ENCODE measurements around the gene CDK11B. TPM values are rescaled to one million over a fixed set of nuclear protein-coding genes. Genes with fewer than 3 reads are reported as not detected.

Gene CDK11B
- total RNA-seq, 4 donors from 2014 or later: 12.8 to 23.7 (median 15.0) TPM

DNA sequence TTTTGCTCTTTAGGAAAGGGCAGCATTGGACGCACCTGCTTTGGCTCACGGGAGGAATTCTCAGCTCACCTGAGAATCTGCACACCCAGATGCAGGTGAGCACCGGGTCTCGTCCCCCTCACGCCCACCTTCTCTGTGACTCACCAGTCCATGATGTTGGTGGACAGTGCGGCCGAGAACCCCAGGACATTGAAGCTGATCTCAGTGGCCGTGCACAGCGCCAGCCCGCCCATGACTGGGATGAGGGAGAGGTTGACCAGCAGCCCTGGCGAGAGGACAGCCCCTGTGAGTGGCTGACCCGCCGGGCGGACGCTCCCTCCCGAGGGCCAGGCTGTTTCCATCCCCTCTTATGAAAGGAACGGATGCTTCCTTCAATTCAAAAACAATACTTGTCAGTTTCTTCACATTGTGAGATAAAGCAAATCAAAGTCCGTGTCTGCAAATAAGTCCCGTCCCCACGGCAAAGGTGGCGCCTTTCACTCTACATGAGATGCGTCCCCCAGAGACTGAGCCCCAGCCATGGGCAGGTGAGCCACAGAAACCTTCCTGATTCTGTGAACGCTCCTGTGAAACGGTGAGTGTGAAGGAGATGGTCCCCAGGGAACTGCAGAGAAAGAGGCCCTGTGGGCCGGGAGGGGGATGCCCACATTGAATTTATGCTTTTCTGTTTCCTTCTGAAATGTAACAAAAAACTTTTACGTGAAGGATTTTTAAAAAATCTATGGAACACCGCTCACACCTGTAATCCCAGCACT lies 12.7 kb upstream of the CDK11B start:
- intact Hi-C loops (cut with DNase I): no loop called here
- Histone ChIP-seq H3K9me3 (no peaks in the 10 kb centered on the region), H3K4me3 (replicated peaks in 1 of 3) (no peak overlapping the region), H3K4me1 (no peaks in the 10 kb centered on the region), H3K27me3 (no peaks in the 10 kb centered on the region), H3K27ac (no peak overlapping the region), H3K36me3 (peaks cover 12 to 53% of the 10 kb centered on the region in 2 donors)
- no peak for TF ChIP-seq POLR2A (IDR thresholded peaks at IDR 0.05)
- TF ChIP-seq CTCF (IDR thresholded peaks at IDR 0.05): no peak
- no peak for DNase-seq
- WGBS, 2 donors: 89 to 91% methylated on average over 26 to 27 of the region's 27 CpGs

DNA sequence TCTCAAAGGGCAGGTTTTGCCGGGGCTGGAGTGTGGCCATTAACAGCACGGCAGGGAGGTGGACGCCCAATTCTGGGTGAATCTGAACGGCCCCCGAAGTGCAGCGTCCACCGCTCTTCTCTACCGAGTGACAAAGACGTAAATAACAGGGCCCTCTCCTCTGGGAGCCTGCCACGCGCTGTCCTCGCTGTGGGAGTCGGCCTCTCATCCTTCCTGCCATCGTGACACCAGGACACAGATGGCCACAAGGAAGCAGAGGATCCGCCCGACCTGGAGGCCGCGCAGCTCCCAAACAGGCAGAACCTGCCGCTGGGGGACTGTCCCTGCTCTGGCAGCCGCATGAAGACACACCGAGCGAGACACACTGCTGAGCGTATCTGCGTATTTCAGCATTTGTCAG lies 12.1 kb upstream of the CDK11B start:
- Histone ChIP-seq H3K4me3 (replicated peaks in 1 of 3) (no peak overlapping the region), H3K27ac (no peak overlapping the region), H3K4me1 (no peaks in the 10 kb centered on the region), H3K36me3 (peaks cover 19 to 60% of the 10 kb centered on the region in 2 donors), H3K9me3 (no peaks in the 10 kb centered on the region), H3K27me3 (no peaks in the 10 kb centered on the region)
- 88 to 95% methylated on average over 24 of the region's 24 CpGs for WGBS, 2 donors
- intact Hi-C loops (cut with DNase I): no loop called here
- TF ChIP-seq POLR2A (IDR thresholded peaks at IDR 0.05): no peak
- TF ChIP-seq CTCF (IDR thresholded peaks at IDR 0.05): no peak
- DNase-seq: no peak

DNA sequence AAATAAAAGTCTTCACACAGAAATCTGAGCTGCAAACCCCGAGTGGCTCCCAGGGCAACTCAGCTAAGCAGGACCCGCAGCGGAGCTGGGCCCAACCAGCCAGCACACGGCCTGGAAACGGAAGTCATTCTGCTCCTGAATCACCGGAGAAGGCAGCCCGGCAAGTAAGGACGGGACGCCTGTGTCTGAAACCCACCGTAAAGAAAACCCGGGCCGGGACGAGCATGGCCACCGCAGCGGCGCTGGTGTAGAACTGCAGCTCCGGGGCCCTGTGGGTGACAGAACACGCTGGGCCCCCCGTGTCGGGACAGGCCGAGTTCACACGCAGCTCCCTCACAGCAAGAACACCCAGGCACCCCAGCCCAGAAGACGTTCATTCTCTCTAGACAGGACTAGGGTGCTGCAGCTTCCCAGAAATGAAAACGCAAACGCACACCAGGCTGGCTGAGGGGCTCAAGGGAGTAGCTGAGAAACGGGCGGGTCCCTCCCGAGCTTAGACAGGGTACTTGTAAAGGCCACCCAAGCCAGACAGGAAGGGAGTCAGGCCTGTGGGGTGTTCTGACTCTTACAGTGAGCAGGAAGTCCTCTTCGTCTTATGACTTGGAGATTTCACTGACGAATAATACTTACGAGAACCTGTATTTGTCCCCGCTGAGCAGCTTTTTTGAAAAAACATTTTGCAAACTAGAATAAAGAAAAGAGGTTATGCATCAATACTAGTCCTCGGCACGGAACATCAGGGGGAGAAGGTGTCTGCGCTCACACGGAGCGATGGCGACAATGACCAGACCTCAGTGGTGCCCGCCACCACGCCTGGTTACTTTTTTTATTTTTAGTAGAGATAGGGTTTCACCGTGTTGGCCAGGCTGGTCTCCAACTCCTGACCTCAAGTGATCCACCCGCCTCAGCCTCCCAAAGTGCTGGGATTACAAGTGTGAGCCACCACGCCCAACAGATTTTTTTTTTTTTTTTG lies 10.9 kb upstream of the CDK11B start:
- no peak overlapping the region for H3K27ac ChIP-seq
- H3K27me3 ChIP-seq: no peaks in the 10 kb centered on the region
- WGBS, 2 donors: 90 to 93% methylated on average over 41 to 43 of the region's 43 CpGs
- DNase-seq: no peak
- no peaks in the 10 kb centered on the region for H3K9me3 ChIP-seq
- intact Hi-C loops (cut with DNase I): no loop called here
- peaks cover 28 to 66% of the 10 kb centered on the region in 2 donors for H3K36me3 ChIP-seq
- H3K4me1 ChIP-seq: no peaks in the 10 kb centered on the region
- H3K4me3 ChIP-seq (replicated peaks in 1 of 3): no peak overlapping the region
- TF ChIP-seq CTCF (IDR thresholded peaks at IDR 0.05) (no peak), POLR2A (IDR thresholded peaks at IDR 0.05) (no peak)

DNA sequence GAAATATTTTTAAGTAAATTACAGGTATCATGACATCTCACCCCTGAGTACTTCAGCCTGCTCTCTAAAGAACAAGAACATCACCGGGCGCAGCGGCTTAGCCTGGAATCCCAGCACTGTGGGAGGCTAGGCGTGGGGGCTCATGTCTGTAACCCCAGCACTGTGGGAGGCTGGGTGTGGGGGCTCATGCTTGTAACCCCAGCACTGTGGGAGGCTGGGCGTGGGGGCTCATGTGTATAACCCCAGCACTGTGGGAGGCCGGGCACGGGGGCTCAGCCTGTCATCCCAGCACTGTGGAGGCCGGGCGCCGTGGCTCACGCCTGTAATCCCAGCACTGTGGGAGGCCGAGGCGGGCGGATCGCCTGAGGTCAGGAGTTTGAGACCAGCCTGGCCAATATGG lies 7.7 kb upstream of the CDK11B start:
- H3K36me3 ChIP-seq: peaks cover 28 to 53% of the 10 kb centered on the region in 2 donors

More for the DNA sequence above, 7.7 kb upstream of the CDK11B start:
- no peak for TF ChIP-seq POLR2A (IDR thresholded peaks at IDR 0.05)
- TF ChIP-seq CTCF (IDR thresholded peaks at IDR 0.05): no peak
- H3K27ac ChIP-seq: no peak overlapping the region
- no peaks in the 10 kb centered on the region for H3K9me3 ChIP-seq
- no peaks in the 10 kb centered on the region for H3K4me1 ChIP-seq
- intact Hi-C loops (cut with DNase I): no loop called here
- 95 to 97% methylated on average over 11 to 14 of the region's 15 CpGs for WGBS, 2 donors
- no peak for DNase-seq
- no peak overlapping the region for H3K4me3 ChIP-seq (replicated peaks in 1 of 3)
- no peaks in the 10 kb centered on the region for H3K27me3 ChIP-seq

Measured in thyroid gland (tissue), 4 donors.